ENCODE results near the gene CDC42.
"Not testable (repeated sequence)": the region's sequence is repeated elsewhere in the genome, so short reads cannot be mapped to it uniquely, and the experiment has no call there.

The CDC42 gene

GRCh38 chr1:22052115-22053016 is at the start of gene CDC42:
Gene CDC42 (plus strand): TSS chr1:22052709. CDS start chr1:22078479, 25,770 bp downstream.
- DNase-seq: peak; percentile 98

- DNase-seq: not testable (repeated sequence)
Observed at GRCh38 chr1:22002875-22003274, 49.6 kb upstream of the CDC42 start.

GRCh38 chr1:22003959-22004358 is 48.5 kb upstream of the CDC42 start:
- DNase-seq: not testable (repeated sequence)

GRCh38 chr1:22005261-22006149 is 47.0 kb upstream of the CDC42 start:
- peak; percentile 56 to 76 (median 65) for DNase-seq

- not testable (repeated sequence) for DNase-seq
Observed at GRCh38 chr1:22006736-22007135, 45.8 kb upstream of the CDC42 start.

GRCh38 chr1:22007262-22007661 is 45.2 kb upstream of the CDC42 start:
- not testable (repeated sequence) for DNase-seq

- DNase-seq: not testable (repeated sequence)
Observed at GRCh38 chr1:22009566-22009965, 42.9 kb upstream of the CDC42 start.

- not testable (repeated sequence) for DNase-seq
Observed at GRCh38 chr1:22012752-22013151, 39.8 kb upstream of the CDC42 start.

GRCh38 chr1:22014575-22015206 is 37.8 kb upstream of the CDC42 start:
- DNase-seq: not testable (repeated sequence)

- peak; percentile 91 to 98 (median 97) for DNase-seq
Observed at GRCh38 chr1:22018583-22019559, 33.6 kb upstream of the CDC42 start.

GRCh38 chr1:22021061-22021460 is 31.4 kb upstream of the CDC42 start:
- DNase-seq: no peak

GRCh38 chr1:22024485-22025367 is 27.8 kb upstream of the CDC42 start:
- DNase-seq: peak; percentile 60 to 65 (median 60)

- peak; percentile 80 to 91 (median 88) for DNase-seq
Observed at GRCh38 chr1:22025368-22026155, 26.9 kb upstream of the CDC42 start.

- no peak for DNase-seq
Observed at GRCh38 chr1:22026924-22027289, 25.6 kb upstream of the CDC42 start.

GRCh38 chr1:22030057-22030456 is 22.5 kb upstream of the CDC42 start:
- DNase-seq: no peak

GRCh38 chr1:22030473-22030872 is 22.0 kb upstream of the CDC42 start:
- DNase-seq: no peak

- peak; percentile 33 to 37 (median 35) for DNase-seq
Observed at GRCh38 chr1:22031214-22031962, 21.1 kb upstream of the CDC42 start.

GRCh38 chr1:22034834-22035233 is 17.7 kb upstream of the CDC42 start:
- DNase-seq: peak in 2 of 3 donors; percentile 33 to 74

- DNase-seq: peak in 1 of 3 donors; percentile 15
Observed at GRCh38 chr1:22037520-22037919, 15.0 kb upstream of the CDC42 start.

Measured in suppressor macrophage treated with lipopolysaccharide for 1 hour (primary cell).